ENCODE data around the gene MRPL33. TPM values are rescaled to one million over a fixed set of nuclear protein-coding genes. Genes with fewer than 3 reads are reported as not detected.

The MRPL33 gene
- total and polyA plus RNA-seq, 2 of the 13 experiments (the other 11 are each of a cell fraction or from before 2014, with no cell fraction given), result 69.7 to 218 TPM

DNA sequence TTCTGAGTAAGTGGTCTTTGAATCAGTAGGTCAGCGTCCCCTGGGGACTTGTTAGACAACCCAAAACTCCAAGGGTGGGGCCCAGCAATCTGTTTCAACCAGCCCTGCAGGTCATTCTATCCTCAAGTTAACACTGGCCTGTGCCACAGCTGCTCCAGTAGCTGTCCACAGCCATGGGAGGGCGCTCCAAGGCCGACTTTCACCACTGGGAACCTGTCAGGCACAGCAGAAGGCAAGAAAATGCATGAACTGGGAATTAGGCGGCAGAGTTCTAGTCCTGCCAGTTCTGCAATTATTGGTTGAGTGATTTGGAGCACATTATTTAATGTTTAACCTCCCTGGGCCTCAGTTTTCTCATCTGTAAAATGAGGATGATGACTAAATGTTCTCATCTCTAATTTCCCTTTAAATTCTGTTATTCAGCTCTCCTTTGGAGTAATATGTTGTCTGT lies 17.4 kb upstream of the MRPL33 start (continued):
- TF ChIP-seq ZNF367 (CRISPR knock-in tag; IDR thresholded peaks at IDR 0.05; ENCODE audit: borderline replicate concordance) (peak; percentile 62; the same call in 1 of the 2 replicates), ZNF124 (CRISPR knock-in tag; IDR thresholded peaks at IDR 0.05) (peak; percentile 60; the same call in 1 of the 2 replicates), MAZ (IDR thresholded peaks at IDR 0.05; ENCODE audit: borderline replicate concordance, low read depth, low read length) (no peak; the same call in 1 of the 2 replicates), MAZ (CRISPR knock-in tag; IDR thresholded peaks at IDR 0.05; ENCODE audit: low read depth) (peak; percentile 68; the same call in 1 of the 2 replicates), SOX13 (IDR thresholded peaks at IDR 0.05) (no peak), SOX13 (CRISPR knock-in tag; conservative IDR thresholded peaks at IDR 0.05 in 1 of 2, IDR thresholded peaks at IDR 0.05 in 1 of 2) (peak in 1 of 2 experiments; percentile 57; a peak in 1 of 4 replicates), KDM1A (CRISPR knock-in tag; IDR thresholded peaks at IDR 0.05) (0 out of 2 replicates have a peak, but pooled peaks have one; percentile 54), AHR (CRISPR knock-in tag; IDR thresholded peaks at IDR 0.05) (0 out of 2 replicates have a peak, but pooled peaks have one; percentile 59), SRY (CRISPR knock-in tag; IDR thresholded peaks at IDR 0.05) (0 out of 2 replicates have a peak, but pooled peaks have one; percentile 43)
- TF ChIP-seq, protein P1, sequence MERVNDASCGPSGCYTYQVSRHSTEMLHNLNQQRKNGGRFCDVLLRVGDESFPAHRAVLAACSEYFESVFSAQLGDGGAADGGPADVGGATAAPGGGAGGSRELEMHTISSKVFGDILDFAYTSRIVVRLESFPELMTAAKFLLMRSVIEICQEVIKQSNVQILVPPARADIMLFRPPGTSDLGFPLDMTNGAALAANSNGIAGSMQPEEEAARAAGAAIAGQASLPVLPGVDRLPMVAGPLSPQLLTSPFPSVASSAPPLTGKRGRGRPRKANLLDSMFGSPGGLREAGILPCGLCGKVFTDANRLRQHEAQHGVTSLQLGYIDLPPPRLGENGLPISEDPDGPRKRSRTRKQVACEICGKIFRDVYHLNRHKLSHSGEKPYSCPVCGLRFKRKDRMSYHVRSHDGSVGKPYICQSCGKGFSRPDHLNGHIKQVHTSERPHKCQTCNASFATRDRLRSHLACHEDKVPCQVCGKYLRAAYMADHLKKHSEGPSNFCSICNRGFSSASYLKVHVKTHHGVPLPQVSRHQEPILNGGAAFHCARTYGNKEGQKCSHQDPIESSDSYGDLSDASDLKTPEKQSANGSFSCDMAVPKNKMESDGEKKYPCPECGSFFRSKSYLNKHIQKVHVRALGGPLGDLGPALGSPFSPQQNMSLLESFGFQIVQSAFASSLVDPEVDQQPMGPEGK (CRISPR knock-in tag; IDR thresholded peaks at IDR 0.05), result peak; percentile 53; the same call in 1 of the 2 replicates
- TF ChIP-seq, protein P2, sequence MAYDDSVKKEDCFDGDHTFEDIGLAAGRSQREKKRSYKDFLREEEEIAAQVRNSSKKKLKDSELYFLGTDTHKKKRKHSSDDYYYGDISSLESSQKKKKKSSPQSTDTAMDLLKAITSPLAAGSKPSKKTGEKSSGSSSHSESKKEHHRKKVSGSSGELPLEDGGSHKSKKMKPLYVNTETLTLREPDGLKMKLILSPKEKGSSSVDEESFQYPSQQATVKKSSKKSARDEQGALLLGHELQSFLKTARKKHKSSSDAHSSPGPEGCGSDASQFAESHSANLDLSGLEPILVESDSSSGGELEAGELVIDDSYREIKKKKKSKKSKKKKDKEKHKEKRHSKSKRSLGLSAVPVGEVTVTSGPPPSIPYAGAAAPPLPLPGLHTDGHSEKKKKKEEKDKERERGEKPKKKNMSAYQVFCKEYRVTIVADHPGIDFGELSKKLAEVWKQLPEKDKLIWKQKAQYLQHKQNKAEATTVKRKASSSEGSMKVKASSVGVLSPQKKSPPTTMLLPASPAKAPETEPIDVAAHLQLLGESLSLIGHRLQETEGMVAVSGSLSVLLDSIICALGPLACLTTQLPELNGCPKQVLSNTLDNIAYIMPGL (CRISPR knock-in tag; IDR thresholded peaks at IDR 0.05; ENCODE audit: borderline replicate concordance in 1 of 2, low read depth in 1 of 2), result peak; percentile 36 to 92; a peak in 1 of 4 replicates
- TF ChIP-seq, protein P3, sequence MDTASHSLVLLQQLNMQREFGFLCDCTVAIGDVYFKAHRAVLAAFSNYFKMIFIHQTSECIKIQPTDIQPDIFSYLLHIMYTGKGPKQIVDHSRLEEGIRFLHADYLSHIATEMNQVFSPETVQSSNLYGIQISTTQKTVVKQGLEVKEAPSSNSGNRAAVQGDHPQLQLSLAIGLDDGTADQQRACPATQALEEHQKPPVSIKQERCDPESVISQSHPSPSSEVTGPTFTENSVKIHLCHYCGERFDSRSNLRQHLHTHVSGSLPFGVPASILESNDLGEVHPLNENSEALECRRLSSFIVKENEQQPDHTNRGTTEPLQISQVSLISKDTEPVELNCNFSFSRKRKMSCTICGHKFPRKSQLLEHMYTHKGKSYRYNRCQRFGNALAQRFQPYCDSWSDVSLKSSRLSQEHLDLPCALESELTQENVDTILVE (CRISPR knock-in tag; IDR thresholded peaks at IDR 0.05), result peak; percentile 77
- TF ChIP-seq, protein P4, sequence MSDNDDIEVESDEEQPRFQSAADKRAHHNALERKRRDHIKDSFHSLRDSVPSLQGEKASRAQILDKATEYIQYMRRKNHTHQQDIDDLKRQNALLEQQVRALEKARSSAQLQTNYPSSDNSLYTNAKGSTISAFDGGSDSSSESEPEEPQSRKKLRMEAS (IDR thresholded peaks at IDR 0.05), result peak; percentile 34; the same call in 1 of the 2 replicates
- TF ChIP-seq, protein P5, sequence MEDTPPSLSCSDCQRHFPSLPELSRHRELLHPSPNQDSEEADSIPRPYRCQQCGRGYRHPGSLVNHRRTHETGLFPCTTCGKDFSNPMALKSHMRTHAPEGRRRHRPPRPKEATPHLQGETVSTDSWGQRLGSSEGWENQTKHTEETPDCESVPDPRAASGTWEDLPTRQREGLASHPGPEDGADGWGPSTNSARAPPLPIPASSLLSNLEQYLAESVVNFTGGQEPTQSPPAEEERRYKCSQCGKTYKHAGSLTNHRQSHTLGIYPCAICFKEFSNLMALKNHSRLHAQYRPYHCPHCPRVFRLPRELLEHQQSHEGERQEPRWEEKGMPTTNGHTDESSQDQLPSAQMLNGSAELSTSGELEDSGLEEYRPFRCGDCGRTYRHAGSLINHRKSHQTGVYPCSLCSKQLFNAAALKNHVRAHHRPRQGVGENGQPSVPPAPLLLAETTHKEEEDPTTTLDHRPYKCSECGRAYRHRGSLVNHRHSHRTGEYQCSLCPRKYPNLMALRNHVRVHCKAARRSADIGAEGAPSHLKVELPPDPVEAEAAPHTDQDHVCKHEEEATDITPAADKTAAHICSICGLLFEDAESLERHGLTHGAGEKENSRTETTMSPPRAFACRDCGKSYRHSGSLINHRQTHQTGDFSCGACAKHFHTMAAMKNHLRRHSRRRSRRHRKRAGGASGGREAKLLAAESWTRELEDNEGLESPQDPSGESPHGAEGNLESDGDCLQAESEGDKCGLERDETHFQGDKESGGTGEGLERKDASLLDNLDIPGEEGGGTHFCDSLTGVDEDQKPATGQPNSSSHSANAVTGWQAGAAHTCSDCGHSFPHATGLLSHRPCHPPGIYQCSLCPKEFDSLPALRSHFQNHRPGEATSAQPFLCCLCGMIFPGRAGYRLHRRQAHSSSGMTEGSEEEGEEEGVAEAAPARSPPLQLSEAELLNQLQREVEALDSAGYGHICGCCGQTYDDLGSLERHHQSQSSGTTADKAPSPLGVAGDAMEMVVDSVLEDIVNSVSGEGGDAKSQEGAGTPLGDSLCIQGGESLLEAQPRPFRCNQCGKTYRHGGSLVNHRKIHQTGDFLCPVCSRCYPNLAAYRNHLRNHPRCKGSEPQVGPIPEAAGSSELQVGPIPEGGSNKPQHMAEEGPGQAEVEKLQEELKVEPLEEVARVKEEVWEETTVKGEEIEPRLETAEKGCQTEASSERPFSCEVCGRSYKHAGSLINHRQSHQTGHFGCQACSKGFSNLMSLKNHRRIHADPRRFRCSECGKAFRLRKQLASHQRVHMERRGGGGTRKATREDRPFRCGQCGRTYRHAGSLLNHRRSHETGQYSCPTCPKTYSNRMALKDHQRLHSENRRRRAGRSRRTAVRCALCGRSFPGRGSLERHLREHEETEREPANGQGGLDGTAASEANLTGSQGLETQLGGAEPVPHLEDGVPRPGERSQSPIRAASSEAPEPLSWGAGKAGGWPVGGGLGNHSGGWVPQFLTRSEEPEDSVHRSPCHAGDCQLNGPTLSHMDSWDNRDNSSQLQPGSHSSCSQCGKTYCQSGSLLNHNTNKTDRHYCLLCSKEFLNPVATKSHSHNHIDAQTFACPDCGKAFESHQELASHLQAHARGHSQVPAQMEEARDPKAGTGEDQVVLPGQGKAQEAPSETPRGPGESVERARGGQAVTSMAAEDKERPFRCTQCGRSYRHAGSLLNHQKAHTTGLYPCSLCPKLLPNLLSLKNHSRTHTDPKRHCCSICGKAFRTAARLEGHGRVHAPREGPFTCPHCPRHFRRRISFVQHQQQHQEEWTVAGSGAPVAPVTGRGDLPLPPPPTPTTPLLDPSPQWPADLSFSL (CRISPR knock-in tag; IDR thresholded peaks at IDR 0.05), result peak; percentile 60; the same call in 1 of the 2 replicates
- TF ChIP-seq, protein P6, sequence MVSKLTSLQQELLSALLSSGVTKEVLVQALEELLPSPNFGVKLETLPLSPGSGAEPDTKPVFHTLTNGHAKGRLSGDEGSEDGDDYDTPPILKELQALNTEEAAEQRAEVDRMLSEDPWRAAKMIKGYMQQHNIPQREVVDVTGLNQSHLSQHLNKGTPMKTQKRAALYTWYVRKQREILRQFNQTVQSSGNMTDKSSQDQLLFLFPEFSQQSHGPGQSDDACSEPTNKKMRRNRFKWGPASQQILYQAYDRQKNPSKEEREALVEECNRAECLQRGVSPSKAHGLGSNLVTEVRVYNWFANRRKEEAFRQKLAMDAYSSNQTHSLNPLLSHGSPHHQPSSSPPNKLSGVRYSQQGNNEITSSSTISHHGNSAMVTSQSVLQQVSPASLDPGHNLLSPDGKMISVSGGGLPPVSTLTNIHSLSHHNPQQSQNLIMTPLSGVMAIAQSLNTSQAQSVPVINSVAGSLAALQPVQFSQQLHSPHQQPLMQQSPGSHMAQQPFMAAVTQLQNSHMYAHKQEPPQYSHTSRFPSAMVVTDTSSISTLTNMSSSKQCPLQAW (CRISPR knock-in tag; IDR thresholded peaks at IDR 0.05), result 0 out of 2 replicates have a peak, but pooled peaks have one; percentile 79
